Measurements from ENCODE around the gene ERP29.
"Not testable (repeated sequence)": the region's sequence is repeated elsewhere in the genome, so short reads cannot be mapped to it uniquely, and the experiment has no call there.

ERP29 gene

DNA sequence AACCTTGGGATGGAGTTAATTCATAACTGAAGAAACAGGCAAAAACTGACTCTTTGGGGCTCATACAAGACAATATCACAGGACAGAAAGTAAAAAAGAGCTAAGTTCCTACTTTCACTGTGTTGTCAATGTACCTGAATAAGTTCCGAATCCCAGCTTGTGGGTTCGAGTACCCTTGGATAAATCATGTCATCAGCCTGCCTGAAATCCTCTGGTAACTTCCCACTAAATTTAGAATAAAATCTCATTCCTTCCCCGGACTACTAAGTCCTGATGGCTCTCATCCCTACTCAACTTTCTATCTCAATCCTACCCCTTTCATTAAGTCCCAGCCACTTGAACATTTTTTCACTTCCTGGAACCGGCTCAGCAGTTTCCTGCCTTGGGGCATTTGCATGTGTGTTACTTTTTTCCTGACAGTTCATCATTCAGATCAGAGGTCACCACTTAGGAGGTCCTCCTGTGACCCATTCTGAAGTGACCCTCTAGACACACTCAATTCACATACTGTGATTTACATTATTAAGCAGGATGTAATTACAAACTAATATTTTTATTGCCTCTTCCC lies 12.7 kb downstream of the ERP29 start:
- DNase-seq (ENCODE audit: low read depth, low spot score), result no peak
- no peak overlapping the region for H3K4me3 ChIP-seq (ENCODE audit: low read length)

DNA sequence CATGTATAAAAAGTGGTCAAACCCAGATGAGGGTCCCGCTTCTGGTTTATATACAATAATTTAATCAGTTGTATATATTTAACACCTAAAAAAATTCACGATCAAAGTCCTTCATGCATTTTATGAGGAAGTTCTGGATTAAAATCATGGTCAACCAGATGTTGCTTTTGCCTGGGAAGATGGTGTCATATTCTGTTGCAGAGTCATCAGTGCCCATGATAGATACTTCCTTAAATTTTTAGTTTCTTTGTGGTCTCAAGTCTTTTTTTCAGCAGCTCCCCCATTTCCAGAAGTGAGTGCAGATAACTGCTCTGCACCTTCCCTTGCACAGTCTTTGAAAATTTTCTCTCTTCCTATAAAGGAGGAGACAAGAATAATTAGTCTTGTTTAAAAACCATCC lies 16.1 kb downstream of the ERP29 start:
- no peak overlapping the region for H3K4me3 ChIP-seq (ENCODE audit: low read length)
- DNase-seq (ENCODE audit: low read depth, low spot score), result no peak

DNA sequence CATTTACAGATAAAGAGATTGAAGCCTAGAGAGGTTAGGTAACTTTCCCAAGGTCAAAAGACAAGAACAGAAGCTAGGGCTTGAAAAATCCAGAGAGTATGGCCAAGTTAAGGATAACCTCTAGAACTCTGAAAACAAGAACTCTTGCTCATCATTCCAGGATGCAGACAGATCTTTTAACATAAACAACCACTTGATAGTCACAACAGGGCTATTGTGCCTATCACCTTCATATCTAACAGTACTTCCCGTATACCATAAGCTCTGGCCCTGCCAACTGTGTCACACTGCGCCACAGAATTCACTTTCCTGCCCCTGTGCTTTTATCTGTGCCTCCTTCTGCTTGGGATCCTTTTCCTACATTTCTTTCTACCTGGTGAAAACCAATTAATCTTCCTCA lies 18.2 kb downstream of the ERP29 start:
- no peak overlapping the region for H3K4me3 ChIP-seq (ENCODE audit: low read length)

DNA sequence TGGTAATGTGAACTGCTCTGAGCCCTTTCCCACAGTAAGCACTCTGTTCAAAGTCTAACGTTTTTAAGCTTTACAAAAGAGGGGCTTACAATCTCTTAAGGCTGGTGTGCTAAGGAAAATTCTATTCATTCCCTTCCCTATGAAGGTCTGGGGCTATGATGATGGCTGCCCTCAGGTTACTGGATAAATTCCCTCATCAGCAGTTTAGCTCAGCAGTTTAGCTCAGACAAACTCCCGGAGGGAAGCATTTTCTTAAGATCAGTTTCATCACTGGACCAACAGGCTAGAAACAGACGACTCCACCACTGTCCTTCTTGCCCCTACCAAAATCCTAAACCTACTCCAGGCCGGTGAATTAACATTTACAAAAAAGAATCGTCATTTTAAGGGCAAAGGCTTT lies 19.1 kb downstream of the ERP29 start:
- no peak for DNase-seq (ENCODE audit: low read depth, low spot score)

More for the DNA sequence above, 18.2 kb downstream of the ERP29 start:
- no peak for DNase-seq (ENCODE audit: low read depth, low spot score)

DNA sequence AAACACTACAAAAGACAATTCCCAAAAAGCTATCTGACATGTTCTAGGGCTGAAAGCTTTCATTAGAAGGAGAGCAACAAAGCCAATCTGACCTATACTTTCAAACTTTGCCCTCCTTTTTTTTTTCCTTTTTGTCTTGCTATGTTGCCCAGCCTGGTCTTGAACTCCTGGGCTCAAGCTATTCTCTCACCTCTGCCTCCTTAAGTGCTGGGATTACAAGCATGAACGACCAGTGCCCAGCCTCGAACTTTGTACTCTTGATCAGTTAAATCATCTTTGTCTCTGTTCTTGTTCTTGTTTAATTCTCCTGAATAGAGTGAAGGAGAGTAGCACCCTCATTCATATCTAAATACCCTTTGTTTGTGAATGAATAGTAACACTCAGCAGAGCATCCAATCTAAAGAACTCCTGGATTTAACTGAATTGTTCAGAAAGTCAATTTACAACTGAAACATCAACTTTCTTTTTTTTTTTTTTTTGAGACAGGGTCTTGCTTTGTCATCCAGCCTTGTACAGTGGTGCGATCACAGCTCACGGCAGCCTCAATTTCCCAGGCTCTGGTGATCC lies 22.1 kb downstream of the ERP29 start:
- no peak for DNase-seq (ENCODE audit: low read depth, low spot score)

More for the DNA sequence above, 19.1 kb downstream of the ERP29 start:
- no peak overlapping the region for H3K4me3 ChIP-seq (ENCODE audit: low read length)

DNA sequence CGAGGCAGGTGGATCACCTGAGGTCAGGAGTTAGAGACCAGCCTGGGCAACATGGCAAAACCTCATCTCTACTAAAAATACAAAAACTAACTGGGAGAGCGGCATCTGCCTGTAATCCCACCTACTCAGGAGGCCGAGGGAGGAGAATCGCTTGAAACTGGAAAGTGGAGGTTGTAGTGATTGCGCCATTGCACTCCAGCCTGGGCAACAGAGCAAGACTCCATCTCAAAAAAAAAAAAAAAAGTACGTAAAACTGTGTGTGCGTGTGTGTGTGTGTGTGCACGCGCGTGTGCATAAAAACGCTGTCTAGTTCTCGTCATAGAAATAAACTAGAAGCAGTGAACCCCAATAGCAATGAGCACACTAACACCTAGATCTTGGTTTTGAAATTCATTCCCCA lies 23.4 kb downstream of the ERP29 start:
- DNase-seq (ENCODE audit: low read depth, low spot score); H3K4me3 ChIP-seq (ENCODE audit: low read length): not testable (repeated sequence)

More for the DNA sequence above, 22.1 kb downstream of the ERP29 start:
- no peak overlapping the region for H3K4me3 ChIP-seq (ENCODE audit: low read length)

DNA sequence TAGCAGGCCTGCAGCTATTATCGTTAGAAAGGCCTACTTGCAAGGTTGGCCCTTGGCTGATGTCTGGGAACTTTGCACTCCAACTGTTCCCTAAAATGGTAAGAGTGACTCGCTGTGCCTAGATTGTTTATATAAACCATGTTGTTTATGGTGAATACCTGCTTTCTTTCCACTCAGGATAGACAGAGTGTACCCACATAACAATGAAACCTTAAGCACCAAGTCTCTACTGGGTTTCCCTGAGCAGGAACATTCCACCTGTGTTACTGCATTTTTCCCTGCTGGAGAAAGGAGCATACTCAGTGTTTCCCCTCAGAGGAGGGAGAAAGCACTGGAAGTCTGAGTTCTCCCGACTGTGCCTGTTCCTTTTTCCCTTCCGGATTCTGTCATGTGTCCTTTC lies 32.8 kb downstream of the ERP29 start:
- no peak for DNase-seq (ENCODE audit: low read depth, low spot score)
- no peak overlapping the region for H3K4me3 ChIP-seq (ENCODE audit: low read length)

DNA sequence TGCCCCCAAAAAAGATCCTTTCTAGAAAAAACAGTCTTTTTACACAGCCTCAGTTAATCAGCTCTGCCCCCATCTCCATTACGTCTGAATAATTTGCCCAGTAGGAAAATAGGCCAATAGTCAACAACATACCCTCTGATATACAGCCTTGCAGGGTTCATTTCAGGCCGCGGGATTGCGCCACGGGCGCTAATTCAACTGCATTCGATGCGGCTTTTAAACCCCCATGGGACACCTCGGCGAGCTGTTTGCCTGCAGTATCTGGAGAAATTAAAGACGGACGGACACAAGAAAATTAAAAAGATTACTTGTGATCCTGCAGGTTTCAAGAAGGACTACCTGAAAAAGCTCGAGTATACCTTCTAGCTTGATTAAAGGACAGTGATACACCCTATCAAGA lies 36.1 kb downstream of the ERP29 start:
- DNase-seq (ENCODE audit: low read depth, low spot score), result no peak
- H3K4me3 ChIP-seq (ENCODE audit: low read length), result no peak overlapping the region

DNA sequence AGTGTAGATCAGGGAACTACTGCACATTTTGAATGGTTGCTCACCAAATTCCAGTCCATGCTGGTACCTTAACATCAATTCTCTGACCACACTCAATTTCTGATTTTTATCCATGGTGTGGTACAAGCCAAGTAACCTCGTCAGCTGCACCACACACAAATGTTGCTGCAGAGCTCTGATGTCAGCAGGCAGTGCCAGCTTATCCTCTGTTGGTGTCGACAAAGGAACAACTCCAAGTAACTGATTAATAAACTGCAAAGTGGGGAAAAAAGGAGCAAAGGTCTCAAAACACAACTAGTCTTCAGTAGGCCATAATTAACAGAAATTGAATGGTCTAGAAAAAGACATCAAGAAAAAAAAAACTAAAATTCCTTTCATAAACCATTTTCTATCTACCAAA lies 47.9 kb downstream of the ERP29 start:
- DNase-seq (ENCODE audit: low read depth, low spot score), result no peak
- H3K4me3 ChIP-seq (ENCODE audit: low read length), result no peak overlapping the region

DNA sequence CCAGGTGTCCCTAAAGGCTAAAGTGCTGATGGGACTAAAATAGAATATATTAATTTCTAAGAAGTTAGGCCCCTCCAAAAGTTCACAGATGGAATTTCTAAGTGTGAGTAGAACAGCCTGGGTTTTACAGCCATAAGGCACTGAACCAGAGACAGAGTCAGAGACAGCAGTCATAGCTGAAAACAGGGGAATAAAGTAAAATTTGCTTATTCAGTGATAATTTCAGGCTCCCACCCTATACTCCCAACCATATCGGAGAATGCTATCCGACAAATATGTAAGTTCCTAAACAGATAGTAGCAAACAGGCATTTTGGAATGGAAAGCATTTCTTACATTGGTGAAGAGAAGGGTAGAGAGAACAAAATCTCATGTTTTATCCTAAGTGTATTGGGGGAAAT lies 50.0 kb downstream of the ERP29 start:
- no peak for DNase-seq (ENCODE audit: low read depth, low spot score)
- H3K4me3 ChIP-seq (ENCODE audit: low read length), result no peak overlapping the region

DNA sequence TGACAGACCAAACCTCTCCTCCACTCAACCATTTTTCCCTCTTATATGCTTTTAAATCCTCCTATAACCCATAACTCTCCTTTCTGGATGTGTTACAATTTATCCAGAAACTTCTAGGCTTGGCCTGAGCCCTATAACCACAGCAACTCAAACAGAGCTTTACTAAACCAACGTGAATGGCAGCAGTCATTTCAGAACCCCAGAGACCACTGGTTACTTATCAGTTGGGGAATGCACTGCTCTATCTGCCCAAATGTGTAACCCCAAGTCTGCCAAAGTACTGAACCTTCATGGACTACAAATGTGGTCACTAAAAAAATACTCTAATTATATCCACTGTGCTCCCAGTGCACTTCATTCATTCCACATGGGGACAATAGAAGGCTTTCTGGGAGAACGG lies 53.3 kb downstream of the ERP29 start:
- H3K4me3 ChIP-seq (ENCODE audit: low read length), result no peak overlapping the region
- no peak for DNase-seq (ENCODE audit: low read depth, low spot score)
